ENCODE measurements around the gene MKRN2OS. TPM values are rescaled to one million over a fixed set of nuclear protein-coding genes. Genes with fewer than 3 reads are reported as not detected.
"Not testable (repeated sequence)": the region's sequence is repeated elsewhere in the genome, so short reads cannot be mapped to it uniquely, and the experiment has no call there.

The MKRN2OS gene
- total RNA-seq, 2 donors from 2014 or later: not detected

DNA sequence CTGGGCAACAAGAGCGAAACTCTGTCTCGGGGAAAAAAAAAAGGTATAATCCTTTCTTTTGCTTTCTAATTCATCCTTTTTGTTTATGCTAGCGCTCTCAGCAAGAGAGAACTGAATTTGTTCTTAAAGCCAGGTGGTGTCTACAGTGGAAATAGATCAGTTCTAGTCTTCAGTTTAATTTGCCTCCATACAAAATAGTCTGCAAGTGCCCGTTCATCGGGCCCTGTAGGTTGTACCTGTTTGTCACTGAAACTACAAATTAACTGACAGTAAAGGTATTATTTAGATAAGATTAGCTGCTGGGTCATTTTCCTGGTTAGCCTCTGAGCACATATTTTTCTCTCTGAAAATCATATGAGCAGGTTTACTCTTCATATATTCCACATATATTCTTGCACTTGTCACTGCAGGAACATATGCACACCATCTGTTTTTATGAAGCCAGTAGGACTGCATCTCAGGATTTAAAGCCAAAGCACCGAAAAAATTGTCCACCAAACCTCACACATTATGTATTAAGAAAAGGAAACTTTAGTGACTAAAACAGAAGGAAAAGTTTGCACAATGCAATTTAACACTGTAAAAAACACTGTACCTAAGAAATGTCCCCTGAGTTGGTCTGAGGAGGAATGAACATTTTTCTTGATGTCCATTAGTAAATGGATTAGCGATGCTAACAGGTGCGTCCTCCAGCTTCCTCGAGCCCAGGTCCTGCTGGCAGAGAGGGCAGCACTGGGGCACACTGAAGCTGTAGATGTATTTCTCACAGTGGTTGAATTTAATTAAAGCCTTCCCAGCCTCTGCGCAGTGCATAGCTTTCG, 437 bp downstream of the MKRN2OS start:
- H3K27ac Mint-ChIP-seq: no peak overlapping the region
- ATAC-seq (no peak), DNase-seq (ENCODE audit: low spot score in 2 of 2) (no peak)
- H3K9me3 Mint-ChIP-seq: no peaks in the 10 kb centered on the region
- H3K36me3 Mint-ChIP-seq: no peaks in the 10 kb centered on the region

DNA sequence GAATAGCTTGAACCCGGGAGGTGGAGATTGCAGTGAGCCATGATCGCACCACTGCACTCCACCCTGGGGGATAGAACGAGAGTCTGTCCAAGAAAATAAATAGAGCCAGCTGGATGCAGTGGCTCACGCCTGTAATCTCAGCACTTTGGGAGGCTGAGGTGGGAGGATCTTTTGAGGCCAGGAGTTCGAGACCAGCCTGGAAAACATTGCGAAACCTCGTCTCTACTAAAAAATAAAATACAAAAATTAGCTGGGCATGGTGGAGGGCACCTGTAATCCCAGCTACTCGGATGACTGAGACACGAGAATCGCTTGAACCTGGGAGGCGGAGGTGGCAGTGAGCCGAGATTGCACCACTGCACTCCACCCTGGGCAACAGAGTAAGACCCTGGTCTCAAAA, 1.8 kb downstream of the MKRN2OS start:
- H3K27ac Mint-ChIP-seq; H3K9me3 Mint-ChIP-seq; ATAC-seq; H3K36me3 Mint-ChIP-seq; DNase-seq (ENCODE audit: low spot score in 2 of 2): not testable (repeated sequence)

- H3K9me3 Mint-ChIP-seq: no peaks in the 10 kb centered on the region
- DNase-seq (ENCODE audit: low spot score in 2 of 2) (no peak), ATAC-seq (no peak)
- no peak overlapping the region for H3K27ac Mint-ChIP-seq
- no peaks in the 10 kb centered on the region for H3K36me3 Mint-ChIP-seq
Observed at GRCh38 chr3:12541625-12542024, 3.7 kb downstream of the MKRN2OS start.

- peaks cover 0 to 5% of the 10 kb centered on the region in 2 donors for H3K36me3 Mint-ChIP-seq
- DNase-seq (ENCODE audit: low spot score in 2 of 2): no peak
- ATAC-seq: no peak
- H3K27ac Mint-ChIP-seq: no peak overlapping the region
- no peaks in the 10 kb centered on the region for H3K9me3 Mint-ChIP-seq
Observed at GRCh38 chr3:12536423-12536822, 8.9 kb downstream of the MKRN2OS start.

DNA sequence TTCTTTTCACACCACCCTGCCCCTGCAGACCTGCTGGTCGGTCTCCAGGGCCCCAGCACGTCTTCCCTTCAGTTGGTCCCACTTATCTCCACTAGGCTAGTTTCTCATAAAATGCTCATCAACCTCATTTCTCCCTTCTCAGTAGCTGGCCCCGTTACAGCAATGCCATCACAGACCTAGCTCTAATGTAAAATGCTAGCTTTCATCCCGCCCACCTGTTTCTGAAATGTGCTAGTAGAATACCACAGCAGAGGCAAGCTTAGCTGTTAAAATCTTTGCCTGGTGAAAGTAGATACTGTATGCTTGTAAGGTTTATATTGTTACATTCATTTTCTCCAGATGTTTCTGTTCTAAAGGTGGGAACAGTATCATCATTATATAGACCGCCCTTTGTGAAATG, 13.1 kb downstream of the MKRN2OS start:
- peak in 1 of 2 donors; percentile 44 for ATAC-seq
- Mint-ChIP-seq H3K36me3 (peaks cover 0 to 5% of the 10 kb centered on the region in 2 donors), H3K27ac (peak overlapping the region; percentile 60 to 76), H3K9me3 (no peaks in the 10 kb centered on the region)
- DNase-seq (ENCODE audit: low spot score in 2 of 2): no peak

- DNase-seq (ENCODE audit: low spot score in 2 of 2) (no peak), ATAC-seq (no peak)
- Mint-ChIP-seq H3K9me3 (no peaks in the 10 kb centered on the region), H3K27ac (no peak overlapping the region), H3K36me3 (peaks cover 0 to 6% of the 10 kb centered on the region in 2 donors)
Observed at GRCh38 chr3:12527757-12528143, 17.5 kb downstream of the MKRN2OS start.

- no peak for DNase-seq (ENCODE audit: low spot score in 2 of 2)
- ATAC-seq: no peak
- peaks cover 6 to 14% of the 10 kb centered on the region in 2 donors for H3K36me3 Mint-ChIP-seq
- H3K27ac Mint-ChIP-seq: no peak overlapping the region
- H3K9me3 Mint-ChIP-seq: no peaks in the 10 kb centered on the region
Observed at GRCh38 chr3:12522721-12523120, 22.6 kb downstream of the MKRN2OS start.

DNA sequence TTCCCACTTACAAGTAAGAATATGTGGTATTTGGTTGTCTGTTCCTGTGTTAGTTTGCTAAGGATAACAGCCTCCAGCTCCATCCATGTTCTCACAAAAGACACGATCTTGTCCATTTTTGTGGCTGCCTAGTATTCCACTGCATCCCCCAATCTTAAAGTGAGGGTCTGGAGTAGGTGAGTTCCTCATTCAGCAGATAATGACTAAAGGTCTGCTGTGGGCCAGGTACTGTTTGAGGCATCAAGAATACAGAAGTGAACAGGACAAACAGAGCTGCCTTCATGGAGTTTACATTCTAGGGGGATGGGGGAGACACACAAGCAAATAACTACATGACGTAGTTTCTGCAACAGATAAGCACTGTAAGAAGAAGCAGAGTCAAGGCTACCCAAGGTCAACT, 24.3 kb downstream of the MKRN2OS start:
- no peaks in the 10 kb centered on the region for H3K9me3 Mint-ChIP-seq
- DNase-seq (ENCODE audit: low spot score in 2 of 2) (no peak), ATAC-seq (no peak)
- H3K27ac Mint-ChIP-seq: no peak overlapping the region
- peaks cover 6 to 14% of the 10 kb centered on the region in 2 donors for H3K36me3 Mint-ChIP-seq

GRCh38 chr3:12518261-12519028, 26.9 kb downstream of the MKRN2OS start:
- Mint-ChIP-seq H3K27ac (no peak overlapping the region), H3K9me3 (no peaks in the 10 kb centered on the region), H3K36me3 (peaks cover 6 to 14% of the 10 kb centered on the region in 2 donors)
- no peak for DNase-seq (ENCODE audit: low spot score in 2 of 2)
- ATAC-seq: no peak

GRCh38 chr3:12516873-12517272, 28.4 kb downstream of the MKRN2OS start:
- DNase-seq (ENCODE audit: low spot score in 2 of 2) (no peak), ATAC-seq (no peak)
- Mint-ChIP-seq H3K36me3 (peaks cover 0 to 14% of the 10 kb centered on the region in 2 donors), H3K9me3 (no peaks in the 10 kb centered on the region), H3K27ac (no peak overlapping the region)

DNA sequence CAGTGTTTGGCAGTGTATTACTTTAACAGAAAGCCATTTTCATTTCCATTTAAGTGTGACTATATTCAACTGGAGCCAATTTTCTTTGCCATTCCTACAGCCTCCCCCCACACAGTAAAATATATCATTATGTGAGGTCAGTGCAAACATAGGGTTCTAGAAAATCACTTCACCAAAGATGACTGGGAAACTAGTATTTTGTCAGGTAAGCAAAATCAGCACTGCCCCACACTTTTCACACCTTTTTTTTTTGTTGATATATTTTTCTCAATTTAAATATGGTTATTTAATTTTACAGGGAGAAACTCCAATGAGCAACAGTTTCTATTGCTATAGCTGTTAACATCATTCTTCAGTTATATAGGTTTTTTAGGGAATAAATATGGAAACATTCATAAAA, 29.7 kb downstream of the MKRN2OS start:
- DNase-seq (ENCODE audit: low spot score in 2 of 2) (no peak), ATAC-seq (no peak)
- H3K27ac Mint-ChIP-seq: no peak overlapping the region

DNA sequence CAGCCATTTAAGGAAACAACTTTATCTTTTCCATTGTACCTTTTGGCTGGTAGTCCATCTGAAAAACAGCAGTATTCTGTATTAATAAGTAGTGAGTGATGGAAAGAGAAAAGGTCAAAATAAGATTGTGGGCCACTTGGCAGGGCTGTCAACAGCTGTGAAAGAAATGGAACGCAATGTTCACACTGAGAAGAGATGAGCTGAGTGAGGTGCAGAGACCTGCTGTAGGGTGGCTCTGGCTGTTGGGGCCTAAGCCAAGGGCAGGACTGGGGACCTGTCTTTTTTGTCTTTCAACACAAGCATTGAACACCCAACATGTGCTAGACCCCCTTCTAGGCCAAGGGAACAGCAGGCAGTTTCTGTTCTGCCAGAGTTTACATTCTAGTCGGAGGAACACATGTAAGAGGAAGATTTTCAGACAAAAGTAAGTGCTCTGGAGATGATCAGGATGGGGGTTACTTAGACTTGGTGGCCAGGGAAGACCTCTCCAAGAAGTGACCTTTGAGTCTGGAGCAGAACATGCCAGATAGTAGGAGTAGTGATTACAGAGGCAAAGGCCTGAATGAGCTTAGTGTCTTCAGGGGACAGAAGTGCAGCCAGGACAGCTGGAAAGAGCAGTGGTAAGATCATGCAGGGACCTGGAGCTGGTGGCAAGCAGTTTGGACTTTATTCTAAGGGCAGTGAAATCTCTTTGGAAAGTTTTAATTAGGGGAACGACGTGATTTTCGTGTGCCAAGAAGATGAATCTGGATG, 31.4 kb downstream of the MKRN2OS start:
- ATAC-seq (no peak), DNase-seq (ENCODE audit: low spot score in 2 of 2) (no peak)
- peak overlapping the region; percentile 3 to 77 for H3K27ac Mint-ChIP-seq
- H3K36me3 Mint-ChIP-seq: peaks cover 0 to 2% of the 10 kb centered on the region in 2 donors
- no peaks in the 10 kb centered on the region for H3K9me3 Mint-ChIP-seq

More for the DNA sequence above, 29.7 kb downstream of the MKRN2OS start:
- Mint-ChIP-seq H3K36me3 (peaks cover 0 to 8% of the 10 kb centered on the region in 2 donors), H3K9me3 (no peaks in the 10 kb centered on the region)

DNA sequence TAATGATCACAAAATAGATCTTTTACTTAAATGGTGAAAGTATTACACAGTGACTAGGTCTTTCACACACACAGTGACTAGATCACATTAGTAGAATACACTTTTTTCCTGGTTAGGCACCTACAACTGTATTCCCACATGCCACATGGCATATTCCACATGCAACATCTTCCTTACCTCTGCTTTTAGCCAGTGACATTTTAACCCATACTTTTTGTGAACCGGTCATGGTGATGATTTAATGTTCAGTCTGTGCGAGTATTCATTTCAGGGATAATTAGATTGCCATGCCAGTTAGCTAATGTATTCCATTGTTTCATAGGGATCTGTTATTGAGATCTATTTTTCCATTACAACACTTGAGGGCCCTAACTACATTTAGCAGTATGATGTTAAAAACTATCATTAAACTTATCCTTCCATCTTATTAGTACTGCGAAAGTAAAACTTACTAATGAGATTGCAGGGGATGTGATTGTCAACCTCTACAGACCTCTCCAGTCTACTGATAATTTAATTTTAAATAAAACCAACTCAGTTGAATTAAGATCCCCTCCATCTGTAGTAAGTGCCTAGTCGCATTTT, 32.7 kb downstream of the MKRN2OS start:
- no peak for ATAC-seq

DNA sequence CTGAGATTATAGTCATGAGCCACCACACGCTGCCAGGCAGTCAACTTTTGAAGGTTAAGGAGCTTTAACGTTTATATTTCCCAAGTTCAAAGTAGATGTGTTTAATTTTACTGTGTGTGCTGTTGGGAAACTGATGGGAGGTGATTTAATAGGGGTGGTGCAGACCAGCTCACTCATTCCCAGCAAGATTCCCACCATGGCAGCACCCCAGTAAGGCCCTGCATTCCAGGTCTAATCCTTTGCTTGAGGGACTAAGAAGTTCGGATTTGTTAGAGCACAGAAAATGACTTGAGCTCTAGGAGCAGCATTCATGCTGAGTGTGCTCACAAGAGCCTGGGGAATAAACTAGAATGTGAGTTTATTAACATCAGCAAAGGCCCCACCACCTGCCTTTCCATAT, 35.8 kb downstream of the MKRN2OS start:
- peaks cover 0 to 7% of the 10 kb centered on the region in 2 donors for H3K36me3 Mint-ChIP-seq
- no peak for DNase-seq (ENCODE audit: low spot score in 2 of 2)
- no peak for ATAC-seq
- H3K27ac Mint-ChIP-seq: no peak overlapping the region
- no peaks in the 10 kb centered on the region for H3K9me3 Mint-ChIP-seq

More for the DNA sequence above, 32.7 kb downstream of the MKRN2OS start:
- Mint-ChIP-seq H3K9me3 (no peaks in the 10 kb centered on the region), H3K36me3 (peaks cover 0 to 7% of the 10 kb centered on the region in 2 donors), H3K27ac (no peak overlapping the region)
- no peak for DNase-seq (ENCODE audit: low spot score in 2 of 2)

DNA sequence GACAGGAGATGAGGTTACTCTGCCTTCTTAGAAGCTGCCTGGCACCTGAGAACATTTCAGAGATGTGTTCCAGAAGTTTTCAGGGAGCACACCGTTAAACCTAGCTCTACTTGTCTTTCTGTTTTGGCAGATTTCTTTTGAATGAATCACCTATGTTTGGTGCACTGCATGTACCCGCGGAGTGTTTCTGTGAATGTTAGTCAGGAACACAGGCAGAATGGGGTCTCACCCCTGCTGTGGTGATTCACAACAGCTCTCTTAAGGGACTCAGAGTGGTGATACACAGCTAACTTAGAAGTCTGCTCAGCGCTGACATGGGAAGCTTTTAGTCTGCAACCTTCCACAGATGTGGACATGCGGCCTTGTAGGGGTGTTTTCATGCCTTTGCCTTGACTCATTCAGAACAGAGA, 37.0 kb downstream of the MKRN2OS start:
- no peak overlapping the region for H3K27ac Mint-ChIP-seq
- DNase-seq (ENCODE audit: low spot score in 2 of 2) (no peak), ATAC-seq (no peak)
- peaks cover 3 to 10% of the 10 kb centered on the region in 2 donors for H3K36me3 Mint-ChIP-seq
- no peaks in the 10 kb centered on the region for H3K9me3 Mint-ChIP-seq

- peaks cover 6 to 13% of the 10 kb centered on the region in 2 donors for H3K36me3 Mint-ChIP-seq
- no peak overlapping the region for H3K27ac Mint-ChIP-seq
- ATAC-seq: no peak
- no peaks in the 10 kb centered on the region for H3K9me3 Mint-ChIP-seq
- DNase-seq (ENCODE audit: low spot score in 2 of 2): no peak
Observed at GRCh38 chr3:12507591-12508281, 37.6 kb downstream of the MKRN2OS start.
